Measurements from ENCODE around the gene CIAO2B.
"Not testable (repeated sequence)": the region's sequence is repeated elsewhere in the genome, so short reads cannot be mapped to it uniquely, and the experiment has no call there.

Gene CIAO2B

GRCh38 chr16:66936462-66936861 lies 2.3 kb upstream of the CIAO2B start:
- no peak for TF ChIP-seq CTCF (IDR thresholded peaks at IDR 0.05; ENCODE audit: extremely low read depth, insufficient read depth, missing control alignments)
- DNase-seq (ENCODE audit: low spot score): no peak
- in situ Hi-C loops (cut with MboI; ENCODE audit: low pct_unique_long_range_greater_than_20kb, low sequenced_read_pairs, unreplicated experiment): no loop called here

GRCh38 chr16:66935314-66936011 lies 1.3 kb upstream of the CIAO2B start, which contains the start of gene CES2:
Gene CES2 (plus strand): TSS chr16:66935516. CDS start chr16:66935636, 120 bp downstream.
- in situ Hi-C loops (cut with MboI; ENCODE audit: low pct_unique_long_range_greater_than_20kb, low sequenced_read_pairs, unreplicated experiment): no loop called here
- DNase-seq (ENCODE audit: low spot score): no peak
- no peak for TF ChIP-seq CTCF (IDR thresholded peaks at IDR 0.05; ENCODE audit: extremely low read depth, insufficient read depth, missing control alignments)

DNA sequence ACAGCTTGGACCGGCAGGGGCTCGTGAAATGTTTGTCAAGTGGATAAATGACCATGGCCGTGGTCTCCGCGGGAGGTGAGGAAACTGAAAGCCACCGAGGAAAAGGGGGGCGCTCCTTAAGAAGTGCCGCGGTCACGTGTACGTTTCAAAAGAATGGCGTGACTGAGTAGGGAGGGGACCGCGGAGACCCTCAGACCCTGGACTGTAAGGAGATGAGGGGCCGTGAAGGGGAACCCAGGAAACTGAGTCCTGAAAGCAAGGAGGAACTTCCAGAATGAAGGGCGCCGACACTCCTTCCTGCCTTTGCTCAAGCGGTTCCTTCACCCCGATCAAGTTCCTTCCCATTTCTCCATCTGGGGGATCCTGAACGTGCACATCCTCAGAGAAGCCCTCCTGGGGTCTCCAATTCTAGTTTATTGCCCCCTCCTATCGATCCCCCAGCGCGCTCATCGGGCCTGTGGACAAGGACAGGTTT lies 674 bp upstream of the CIAO2B start:
- in situ Hi-C loops (cut with MboI; ENCODE audit: low pct_unique_long_range_greater_than_20kb, low sequenced_read_pairs, unreplicated experiment); DNase-seq (ENCODE audit: low spot score): not testable (repeated sequence)

DNA sequence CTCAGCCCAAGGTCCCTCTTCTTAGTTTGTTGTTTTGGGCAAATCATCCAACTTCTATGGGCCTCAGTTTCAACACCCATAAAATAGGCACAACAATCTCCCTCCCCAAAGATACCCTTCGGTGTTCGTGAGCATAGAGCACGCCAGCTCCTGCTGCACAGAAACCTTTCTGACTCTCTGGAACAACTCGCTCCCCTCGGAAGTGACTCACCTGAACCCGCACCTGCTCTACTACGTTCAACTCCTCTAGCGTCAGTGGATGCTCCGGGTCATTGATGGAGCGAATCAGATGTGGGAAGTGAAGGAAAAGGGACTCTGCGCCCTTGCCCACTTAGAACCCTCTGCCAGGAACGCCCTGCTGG lies 445 bp downstream of the CIAO2B start:
- in situ Hi-C loops (cut with MboI; ENCODE audit: low pct_unique_long_range_greater_than_20kb, low sequenced_read_pairs, unreplicated experiment): no loop called here
- no peak for TF ChIP-seq CTCF (IDR thresholded peaks at IDR 0.05; ENCODE audit: extremely low read depth, insufficient read depth, missing control alignments)
- DNase-seq (ENCODE audit: low spot score): no peak

- TF ChIP-seq CTCF (IDR thresholded peaks at IDR 0.05; ENCODE audit: extremely low read depth, insufficient read depth, missing control alignments): no peak
- no peak for DNase-seq (ENCODE audit: low spot score)
- in situ Hi-C loops (cut with MboI; ENCODE audit: low pct_unique_long_range_greater_than_20kb, low sequenced_read_pairs, unreplicated experiment): no loop called here
Measured at GRCh38 chr16:66932076-66932475, 2.1 kb downstream of the CIAO2B start.

- DNase-seq (ENCODE audit: low spot score): no peak
- TF ChIP-seq CTCF (IDR thresholded peaks at IDR 0.05; ENCODE audit: extremely low read depth, insufficient read depth, missing control alignments): no peak
- in situ Hi-C loops (cut with MboI; ENCODE audit: low pct_unique_long_range_greater_than_20kb, low sequenced_read_pairs, unreplicated experiment): no loop called here
Measured at GRCh38 chr16:66931665-66932064, 2.5 kb downstream of the CIAO2B start.

DNA sequence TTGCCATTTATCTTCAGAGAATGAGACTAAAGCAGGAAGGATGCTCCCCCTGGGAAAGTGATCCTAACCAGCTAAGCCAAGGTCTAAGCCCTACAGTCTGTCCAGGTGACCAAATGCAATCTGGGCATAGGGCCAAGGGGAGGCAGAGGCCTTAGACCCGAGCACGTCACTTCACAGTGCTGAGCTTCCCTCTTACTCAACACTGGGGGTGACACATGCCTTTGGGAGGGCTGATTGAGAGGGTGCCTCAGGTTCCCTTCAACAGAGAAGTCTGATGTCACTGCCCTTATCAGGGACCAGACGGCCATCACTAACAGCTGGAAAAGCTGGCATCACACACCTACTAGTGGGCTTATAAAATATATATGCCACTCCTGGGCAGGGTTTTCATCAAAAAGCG lies 4.0 kb downstream of the CIAO2B start:
- in situ Hi-C loops (cut with MboI; ENCODE audit: low pct_unique_long_range_greater_than_20kb, low sequenced_read_pairs, unreplicated experiment): no loop called here
- DNase-seq (ENCODE audit: low spot score): no peak
- no peak for TF ChIP-seq CTCF (IDR thresholded peaks at IDR 0.05; ENCODE audit: extremely low read depth, insufficient read depth, missing control alignments)
